ENCODE data around the gene NFKBIZ.
"Not testable (repeated sequence)": the region's sequence is repeated elsewhere in the genome, so short reads cannot be mapped to it uniquely, and the experiment has no call there.

Gene NFKBIZ

DNA sequence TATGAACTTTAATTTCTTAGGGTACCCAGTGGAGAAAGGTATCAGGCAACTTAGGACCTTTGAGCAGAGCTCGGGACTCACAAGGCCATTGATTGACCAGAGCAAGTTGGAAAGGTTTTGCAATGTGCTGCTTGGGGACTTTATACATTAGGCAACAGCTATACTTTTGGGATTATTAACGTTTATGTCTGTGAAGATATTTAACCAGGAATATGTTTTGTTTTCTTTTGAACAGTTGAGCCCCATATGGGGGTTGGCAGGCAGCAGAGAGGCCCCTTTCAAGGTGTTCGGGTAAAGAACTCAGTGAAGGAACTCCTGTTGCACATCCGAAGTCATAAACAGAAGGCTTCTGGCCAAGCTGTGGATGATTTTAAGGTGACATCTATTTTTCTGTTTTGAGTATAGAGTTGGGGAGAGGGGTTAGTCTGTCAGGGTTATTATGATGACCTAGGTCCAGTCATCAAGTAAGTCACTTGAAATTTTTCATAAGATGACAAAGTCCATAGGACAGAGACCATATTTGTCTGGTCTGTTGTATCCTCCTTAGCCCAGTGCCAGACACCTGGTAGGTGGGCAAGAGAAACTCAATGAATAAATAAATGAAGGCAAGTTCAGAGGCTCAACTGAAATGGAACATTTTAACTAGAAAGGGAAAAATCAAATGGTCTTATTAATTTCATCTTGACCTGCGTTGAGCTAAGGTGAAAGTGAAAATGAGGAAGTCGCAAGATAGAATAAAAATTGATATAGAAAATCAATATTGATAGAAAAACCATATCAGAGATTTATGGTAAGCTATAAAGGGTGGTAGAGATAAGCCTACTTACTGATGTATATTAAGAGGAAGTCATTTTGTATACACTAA, 2.8 kb downstream of the NFKBIZ start:
- DNase-seq: no peak

DNA sequence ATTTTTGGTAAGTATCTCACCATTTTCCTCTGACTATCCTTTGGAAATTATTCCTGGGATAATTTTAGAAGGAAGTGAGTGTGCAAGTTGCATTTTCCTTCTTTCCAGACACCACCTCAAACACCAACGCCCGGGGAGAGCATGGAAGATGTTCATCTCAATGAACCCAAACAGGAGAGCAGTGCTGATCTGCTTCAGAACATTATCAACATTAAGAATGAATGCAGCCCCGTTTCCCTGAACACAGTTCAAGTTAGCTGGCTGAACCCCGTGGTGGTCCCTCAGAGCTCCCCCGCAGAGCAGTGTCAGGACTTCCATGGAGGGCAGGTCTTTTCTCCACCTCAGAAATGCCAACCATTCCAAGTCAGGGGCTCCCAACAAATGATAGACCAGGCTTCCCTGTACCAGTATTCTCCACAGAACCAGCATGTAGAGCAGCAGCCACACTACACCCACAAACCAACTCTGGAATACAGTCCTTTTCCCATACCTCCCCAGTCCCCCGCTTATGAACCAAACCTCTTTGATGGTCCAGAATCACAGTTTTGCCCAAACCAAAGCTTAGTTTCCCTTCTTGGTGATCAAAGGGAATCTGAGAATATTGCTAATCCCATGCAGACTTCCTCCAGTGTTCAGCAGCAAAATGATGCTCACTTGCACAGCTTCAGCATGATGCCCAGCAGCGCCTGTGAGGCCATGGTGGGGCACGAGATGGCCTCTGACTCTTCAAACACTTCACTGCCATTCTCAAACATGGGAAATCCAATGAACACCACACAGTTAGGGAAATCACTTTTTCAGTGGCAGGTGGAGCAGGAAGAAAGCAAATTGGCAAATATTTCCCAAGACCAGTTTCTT, 3.9 kb downstream of the NFKBIZ start:
- no peak for DNase-seq

DNA sequence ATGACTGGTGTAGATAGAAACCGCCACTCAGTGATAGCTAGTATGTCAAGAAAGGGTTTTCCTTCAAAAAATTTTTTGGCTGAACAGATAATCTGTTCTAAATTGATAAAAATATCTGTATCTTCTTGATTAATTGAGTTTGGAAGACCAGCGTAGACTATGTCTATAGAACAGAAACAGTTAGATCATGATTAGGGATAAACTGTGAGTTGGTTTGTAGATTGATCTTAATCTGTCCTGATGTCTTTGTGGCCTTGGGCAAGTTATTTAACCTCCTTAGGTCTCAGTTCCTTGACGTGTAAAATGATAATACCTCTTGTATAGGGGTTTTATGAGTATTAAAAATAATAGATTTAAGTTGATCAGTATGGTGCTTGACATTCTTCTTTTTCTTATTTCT, 4.7 kb downstream of the NFKBIZ start:
- no peak for DNase-seq

DNA sequence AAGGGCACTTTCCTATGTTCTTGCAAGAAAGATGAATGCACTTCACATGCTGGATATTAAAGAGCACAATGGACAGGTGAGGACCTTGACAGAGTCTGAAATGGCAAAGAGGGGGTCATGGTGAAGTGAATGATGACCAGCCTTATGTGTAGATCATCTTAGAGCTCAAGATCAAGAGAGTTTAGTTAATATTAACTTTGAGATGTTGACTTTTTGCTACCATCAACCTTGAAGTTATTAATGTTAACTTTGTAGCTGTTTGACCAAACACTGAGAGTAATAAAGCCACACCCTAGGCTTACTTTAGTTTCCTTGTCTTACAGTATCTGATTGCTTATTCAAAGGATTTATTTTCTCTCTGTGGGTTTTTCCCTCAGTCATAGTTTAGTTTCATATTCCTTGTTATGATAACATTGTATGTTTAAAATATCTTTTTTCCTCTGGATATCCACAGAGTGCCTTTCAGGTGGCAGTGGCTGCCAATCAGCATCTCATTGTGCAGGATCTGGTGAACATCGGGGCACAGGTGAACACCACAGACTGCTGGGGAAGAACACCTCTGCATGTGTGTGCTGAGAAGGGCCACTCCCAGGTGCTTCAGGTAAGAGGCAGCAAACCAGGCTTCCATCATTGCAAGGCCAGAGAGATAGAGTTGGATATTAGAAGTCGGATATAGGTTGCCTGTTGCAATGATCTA, 5.4 kb downstream of the NFKBIZ start:
- no peak for DNase-seq

DNA sequence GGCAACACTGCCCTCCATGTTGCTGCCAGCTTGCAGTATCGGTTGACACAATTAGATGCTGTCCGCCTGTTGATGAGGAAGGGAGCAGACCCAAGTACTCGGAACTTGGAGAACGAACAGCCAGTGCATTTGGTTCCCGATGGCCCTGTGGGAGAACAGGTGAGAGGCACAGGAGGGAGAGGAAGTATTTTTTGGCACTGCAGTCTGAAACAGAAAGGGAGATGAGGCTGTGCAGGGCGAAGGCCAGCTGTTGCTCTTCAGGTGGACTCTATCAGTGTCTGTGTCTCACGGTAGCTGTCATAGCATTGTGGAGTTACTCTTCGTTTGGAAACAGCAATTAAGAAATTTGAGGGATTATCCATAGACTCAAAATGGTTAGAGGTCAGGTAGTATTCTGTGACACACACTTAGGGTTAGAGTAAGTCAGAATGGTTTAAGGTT, 8.0 kb downstream of the NFKBIZ start:
- no peak for DNase-seq

DNA sequence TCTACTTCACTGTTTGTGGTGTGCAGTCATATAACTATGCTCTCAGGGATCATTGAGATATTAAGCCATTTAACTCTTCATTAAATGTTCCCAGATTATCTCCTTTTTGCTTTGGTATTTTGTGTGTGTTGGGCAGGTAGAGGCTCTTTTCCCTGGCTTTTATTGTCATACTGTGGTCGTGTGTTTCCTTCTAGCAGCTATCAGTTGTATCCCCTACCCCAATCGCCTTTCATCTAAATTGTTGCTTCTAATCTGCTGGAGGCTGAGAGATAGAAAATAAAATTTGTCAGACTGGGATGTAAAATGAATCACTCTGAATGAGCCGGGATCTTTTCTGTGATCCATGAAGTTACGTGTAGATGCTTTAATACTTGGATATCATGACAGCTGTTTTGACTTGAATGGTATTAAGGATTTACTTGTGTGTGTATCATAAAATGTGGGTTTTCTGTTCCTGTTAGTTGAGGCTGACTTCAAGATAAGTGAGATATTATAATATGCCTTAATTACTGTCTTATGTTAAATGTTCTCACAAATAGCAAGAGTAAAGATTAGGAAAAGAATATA, 9.2 kb downstream of the NFKBIZ start:
- no peak for DNase-seq

DNA sequence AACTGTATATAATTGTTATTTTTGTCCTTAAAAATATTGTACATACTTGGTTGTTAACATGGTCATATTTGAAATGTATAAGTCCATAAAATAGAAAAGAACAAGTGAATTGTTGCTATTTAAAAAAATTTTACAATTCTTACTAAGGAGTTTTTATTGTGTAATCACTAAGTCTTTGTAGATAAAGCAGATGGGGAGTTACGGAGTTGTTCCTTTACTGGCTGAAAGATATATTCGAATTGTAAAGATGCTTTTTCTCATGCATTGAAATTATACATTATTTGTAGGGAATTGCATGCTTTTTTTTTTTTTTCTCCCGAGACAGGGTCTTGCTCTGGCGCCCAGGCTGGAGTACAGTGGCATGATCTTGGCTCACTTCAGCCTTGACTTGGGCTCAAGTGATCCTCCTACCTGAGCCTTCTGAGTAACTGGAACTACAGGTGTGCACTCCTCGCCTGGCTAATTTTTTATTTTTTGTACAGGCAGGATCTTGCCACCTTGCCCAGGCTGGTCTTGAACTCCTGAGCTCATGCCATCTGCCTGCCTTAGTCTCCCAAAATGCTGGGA, 10.7 kb downstream of the NFKBIZ start:
- no peak for DNase-seq

DNA sequence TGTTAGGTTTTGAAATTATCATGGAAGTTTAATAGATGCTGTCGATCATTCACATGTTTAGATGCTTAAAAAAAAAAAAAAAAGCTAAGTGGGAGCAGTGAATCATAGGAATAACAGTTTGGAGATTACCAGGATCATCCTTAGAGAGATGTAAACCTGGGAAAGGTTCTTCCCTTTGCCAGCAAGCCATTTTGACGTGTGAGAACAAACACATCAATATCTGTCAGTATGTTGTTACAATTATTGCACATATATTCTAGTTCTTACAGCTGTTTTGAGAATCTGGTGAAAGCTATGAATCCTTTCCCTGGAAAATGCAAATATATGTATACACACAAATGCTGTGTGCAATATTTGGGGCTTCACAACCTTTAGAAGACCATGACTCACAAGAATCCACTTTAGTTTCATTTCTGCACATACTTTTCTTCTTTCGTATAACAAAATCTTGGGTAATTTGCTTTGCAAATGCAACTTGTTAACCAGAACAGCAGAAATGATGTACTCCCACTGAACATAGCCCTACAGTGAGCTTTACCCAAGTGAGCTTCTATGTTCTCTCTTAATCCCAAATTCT, 12.0 kb downstream of the NFKBIZ start:
- DNase-seq: no peak

DNA sequence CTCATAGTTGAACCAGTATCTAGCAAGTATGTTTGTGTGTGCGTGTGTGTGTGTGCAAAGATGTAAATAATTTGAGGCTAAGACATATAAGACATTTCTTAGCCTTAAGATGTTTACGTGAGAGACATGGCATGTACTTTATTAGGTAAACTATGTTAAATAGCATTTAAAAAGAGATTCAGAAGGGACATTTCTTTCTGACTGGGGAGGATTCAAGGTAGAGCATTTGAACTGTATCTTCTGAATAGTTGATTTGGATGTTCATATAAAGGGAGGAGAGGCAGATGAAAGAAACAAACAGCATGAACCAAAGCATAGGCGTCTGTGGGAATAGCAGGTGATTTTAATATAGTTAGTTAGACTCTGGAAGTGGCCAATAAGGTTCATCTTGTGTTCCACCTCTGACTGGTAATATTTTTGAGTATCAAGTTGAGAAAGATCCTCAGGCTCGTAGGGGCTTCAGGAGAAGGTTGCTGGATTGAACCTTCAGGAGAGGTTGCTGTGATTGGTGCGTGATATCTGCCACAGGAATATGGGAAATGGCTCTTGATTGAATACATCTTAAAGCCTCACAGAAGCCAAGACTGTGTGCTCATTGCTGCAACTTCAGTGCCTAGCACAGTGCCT, 12.6 kb downstream of the NFKBIZ start:
- DNase-seq: no peak

DNA sequence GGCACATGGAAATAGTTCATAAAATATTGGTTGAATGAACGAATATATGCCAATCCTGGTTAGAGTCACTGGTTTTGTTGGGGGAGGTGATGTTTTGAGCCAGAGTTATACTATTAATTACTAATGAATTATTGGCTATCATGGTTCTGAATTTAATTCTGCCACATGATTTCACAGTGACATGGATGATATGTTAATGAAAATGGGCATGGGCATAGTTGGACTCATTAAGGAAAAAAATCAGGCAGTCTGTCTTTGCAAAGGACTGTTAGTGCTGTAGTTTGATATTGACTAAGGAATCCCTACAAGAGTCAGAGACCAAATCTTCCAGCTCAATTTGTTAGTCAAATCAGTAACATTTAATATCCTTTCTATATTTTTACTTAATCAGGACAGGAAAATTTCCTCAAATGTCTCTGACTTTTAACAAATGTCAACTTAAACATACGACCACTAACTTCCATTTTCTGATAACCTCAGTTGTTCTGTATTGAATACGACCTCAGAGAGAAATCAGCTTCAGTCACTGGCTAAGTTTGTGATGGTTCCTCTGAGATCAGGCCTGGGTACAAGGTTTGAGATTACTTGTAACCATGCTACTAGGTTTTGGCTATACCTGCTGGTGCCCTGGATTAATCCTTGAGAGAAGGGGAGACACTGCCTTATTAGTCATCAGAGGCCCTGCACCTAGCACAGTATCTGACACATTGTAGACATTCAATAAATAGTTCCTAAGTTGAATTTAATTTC, 13.3 kb downstream of the NFKBIZ start:
- DNase-seq: no peak

DNA sequence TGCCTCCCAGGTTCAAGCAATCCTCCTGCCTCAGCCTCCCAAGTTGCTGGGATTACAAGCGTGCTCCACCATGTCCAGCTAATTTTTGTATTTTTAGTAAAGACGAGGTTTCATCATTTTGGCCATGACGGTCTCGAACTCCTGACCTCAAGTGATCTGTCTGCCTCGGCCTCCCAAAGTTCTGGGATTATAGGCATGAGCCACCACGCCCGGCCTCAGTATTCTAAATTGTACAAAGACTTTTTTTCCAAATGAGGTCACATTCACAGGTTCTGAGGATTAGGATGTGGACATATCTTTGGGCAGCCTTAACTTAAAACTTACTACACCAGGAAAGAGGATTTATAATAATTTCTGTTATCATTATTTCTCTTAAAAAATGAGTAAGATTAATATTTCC, 15.6 kb downstream of the NFKBIZ start:
- not testable (repeated sequence) for DNase-seq

DNA sequence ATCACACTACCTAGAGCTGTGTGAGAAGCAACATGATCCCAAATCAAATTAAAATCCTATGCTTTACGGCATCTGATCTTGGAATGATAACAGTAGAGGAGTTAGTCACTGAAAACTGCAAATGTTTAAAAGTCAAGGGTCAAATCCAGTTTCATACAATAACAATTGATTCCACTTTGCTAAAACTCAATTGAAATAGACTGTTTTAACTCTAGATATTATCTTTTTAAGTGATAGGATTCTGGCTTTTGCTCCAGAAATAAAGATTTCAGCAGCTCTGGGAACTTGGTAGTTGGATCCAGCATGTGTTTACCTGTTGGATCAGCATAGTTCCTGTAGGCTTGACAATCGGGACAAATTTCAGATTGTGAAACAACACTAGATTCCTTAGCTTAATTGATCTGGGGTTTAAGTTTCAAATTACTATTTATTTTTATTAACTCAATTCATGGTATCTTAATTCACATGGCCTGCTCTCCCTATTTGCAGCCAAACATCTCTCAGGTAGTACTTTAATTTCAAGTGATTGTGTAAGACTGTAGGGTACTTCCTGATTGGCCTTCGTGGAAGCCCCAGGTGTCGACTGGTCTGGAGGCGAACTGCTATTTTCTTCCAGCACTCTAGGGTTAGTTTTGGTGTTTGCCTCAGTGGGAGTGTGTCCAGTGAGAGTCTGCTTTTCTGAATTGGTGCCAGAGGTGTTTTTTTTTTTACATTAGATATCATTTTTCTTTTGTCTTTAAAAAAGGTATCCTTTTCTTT, 16.6 kb downstream of the NFKBIZ start:
- no peak for DNase-seq

DNA sequence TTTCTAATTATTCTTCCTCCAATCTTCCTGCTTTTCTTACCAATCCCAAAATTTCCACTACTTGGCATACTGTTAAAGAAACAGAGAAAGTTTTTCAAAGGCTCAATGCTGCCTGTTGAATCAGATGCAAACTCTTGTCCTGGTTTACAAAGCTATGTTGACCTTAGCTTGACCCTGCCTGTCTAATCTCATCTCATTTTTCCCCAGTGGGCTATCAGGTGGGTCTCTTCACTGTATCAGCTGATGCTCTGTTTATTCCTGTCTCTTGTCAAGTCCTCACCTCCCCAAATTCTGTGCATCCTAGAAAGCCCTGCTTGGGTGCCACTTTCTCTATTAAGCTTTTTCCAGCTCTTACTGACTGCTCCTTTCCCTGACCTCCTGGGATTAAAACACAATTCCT, 18.2 kb downstream of the NFKBIZ start:
- no peak for DNase-seq

DNA sequence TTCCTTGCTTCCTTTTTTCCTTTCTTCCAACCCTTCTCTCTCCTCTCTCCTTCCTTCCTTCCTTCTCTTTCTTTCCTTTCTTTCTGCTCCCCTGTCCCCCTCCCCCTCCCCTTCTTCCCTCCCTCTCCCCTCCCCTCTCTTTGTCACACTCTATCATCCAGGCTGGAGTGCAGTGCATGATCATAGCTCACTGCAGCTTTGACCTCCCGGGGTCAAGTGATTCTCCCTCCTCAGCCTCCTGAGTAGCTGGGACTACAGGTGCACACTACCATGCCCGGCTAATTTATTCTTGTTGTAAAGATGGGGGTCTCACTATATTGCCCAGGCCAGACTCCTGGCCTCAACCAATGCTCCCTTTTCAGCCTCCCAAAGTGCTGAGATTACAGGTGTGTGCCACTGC, 18.7 kb downstream of the NFKBIZ start:
- DNase-seq: no peak

DNA sequence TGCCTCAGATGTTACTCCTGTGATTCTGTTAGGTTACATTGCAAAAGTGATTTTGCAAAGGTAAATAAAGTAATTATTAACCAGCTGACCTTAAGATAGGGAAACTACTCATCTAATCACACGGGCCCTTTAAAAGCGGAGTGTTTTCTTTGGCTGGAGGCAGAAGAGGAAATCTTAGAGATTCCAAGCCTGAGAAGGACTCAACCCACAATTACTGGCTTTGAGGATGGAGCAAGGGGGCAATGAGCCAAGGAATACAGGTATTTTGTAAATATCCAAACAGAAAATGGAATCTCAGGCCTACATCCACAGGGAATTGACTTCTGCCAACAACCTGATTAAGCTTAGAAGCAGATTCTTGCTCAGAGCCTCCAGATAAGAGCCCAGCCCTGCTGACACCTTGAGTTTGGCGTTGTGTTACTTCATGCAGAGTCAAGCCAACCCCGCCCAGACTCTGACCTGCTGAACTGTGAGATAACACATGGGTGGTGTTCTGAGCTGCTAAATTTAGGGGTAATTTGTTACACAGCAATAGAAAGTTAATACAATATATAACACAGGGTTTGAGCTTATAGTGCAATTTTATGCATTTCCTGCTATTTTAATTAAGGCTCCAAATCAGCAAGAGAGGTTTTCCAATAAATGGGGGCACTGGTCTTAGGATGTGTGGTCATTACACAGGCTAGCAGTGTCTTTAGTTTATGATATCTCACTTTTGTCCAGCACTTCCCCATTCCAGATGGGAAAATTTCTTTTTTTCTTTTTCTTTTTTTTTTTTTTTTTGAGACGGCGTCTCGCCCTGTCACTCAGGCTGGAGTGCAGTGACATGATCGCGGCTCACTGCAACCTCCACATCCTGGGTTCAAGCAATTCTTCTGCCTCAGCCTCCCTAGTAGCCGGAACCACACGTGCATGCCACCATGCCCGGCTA, 19.5 kb downstream of the NFKBIZ start:
- no peak for DNase-seq

DNA sequence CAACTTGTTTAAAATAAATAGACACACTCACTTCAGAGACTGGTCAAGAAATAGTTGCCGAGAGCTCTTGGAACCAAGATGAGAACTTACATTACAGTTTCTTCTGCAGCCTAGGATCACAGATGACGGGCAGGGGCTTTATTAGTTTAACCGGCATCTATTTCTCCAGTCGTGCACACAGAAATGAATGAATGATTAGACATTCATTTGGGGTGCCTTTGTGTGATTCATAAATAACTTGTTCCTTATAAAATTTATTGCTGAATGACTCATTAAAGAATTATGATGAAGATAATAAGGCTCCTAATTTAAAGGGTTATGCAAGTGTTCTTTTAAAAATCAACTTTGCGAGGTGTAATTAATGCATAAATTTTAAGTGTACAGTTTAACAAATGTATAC, 20.8 kb downstream of the NFKBIZ start:
- DNase-seq: no peak

DNA sequence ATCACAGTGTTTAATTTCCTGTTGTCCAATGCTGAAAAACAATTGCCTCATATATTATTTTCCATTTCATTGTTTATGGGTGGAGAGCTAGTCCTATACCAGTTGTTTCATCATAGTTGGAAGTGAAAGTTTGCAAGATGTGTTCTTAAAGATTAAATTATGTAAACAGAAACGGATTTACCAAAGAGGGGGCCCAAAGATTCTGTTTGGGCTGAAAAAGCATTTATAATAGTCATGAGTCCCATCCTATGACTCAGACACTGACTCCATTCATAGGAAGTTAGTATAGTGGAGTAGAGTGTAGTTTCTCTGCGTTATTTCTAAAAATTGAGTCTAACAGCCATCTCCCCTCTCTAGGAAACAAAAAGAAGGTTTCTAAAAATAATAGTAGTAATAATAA, 24.3 kb downstream of the NFKBIZ start:
- DNase-seq: no peak

DNA sequence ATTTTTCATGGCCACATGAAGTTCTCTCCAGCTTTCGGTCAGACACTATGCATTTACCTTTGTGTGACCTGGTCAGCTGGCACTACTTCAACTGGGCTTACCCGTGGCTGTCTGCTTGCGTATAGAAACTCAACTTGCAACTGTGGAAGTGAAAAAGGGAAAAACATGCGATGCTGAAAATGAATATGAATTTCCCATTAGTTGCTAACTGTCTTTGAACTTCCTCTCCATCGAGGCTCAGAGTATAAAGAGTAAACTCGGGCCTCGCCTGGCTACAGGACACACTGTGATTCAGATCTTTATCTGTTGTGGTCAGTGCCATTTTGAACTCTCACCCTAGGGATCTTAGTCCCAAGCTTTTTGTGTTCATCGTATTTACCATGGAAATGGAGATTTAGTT, 26.8 kb downstream of the NFKBIZ start:
- no peak for DNase-seq

DNA sequence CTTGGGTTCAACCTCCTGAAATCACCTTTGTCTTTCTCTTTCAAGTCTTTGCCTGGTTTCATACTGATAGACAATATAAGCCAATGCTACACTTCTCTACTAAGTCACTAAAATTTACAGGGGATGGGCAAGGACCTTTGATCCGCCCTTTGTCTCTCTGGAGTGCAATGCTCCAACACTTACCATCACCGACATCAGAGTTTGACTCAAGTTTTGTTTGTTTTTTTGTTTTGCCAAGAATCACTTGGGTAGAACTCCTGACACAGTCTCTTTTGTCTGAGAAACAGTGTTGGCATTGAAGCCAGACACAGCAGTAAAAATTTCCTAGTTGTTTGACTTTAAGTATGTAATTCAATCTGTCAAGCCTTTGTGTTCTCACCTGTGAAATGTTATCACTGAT, 29.3 kb downstream of the NFKBIZ start:
- DNase-seq: no peak
